ENCODE measurements around the gene RIPK3.
"Not testable (repeated sequence)": the region's sequence is repeated elsewhere in the genome, so short reads cannot be mapped to it uniquely, and the experiment has no call there.

The RIPK3 gene

GRCh38 chr14:24339284-24340151, at the start of gene RIPK3:
Gene RIPK3, minus strand, starts transcription at chr14:24339991. Its CDS starts 165 bp downstream, at chr14:24339826.
- DNase-seq: peak; percentile 64

- DNase-seq: no peak
Observed at GRCh38 chr14:24389226-24389848, 49.5 kb upstream of the RIPK3 start.

DNA sequence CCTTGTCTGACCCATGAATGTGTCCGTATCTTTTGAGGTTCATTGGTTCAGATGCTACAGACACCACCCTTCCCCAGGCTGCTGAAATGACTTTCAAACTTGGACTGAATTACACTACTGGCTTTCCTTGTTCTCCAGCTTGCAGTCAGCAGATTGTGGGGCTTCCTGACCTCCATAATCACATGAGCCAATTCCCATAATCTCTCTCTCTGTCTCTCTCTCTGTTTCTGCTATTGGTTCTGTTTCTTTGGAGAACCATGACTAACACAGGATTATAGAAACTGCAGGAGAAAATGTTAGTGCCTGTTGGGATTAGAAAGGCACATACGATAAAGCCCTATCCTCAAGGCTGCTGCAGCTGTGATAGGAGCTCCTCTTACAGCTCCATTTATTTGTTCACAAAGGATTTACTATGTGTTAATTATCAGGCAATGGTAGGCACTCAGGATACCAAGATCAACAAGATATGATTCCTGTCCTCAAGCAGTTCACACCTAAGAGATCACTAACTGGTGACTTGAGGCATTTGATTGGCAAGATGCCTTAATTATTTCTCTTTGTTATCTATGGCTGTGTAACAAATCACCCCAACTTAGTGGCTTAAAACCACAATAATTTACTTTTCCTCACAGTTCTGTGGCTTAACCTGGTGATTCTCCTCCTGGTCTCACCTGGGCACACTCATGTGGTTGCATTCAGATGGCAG, 48.8 kb upstream of the RIPK3 start:
- DNase-seq: no peak

DNA sequence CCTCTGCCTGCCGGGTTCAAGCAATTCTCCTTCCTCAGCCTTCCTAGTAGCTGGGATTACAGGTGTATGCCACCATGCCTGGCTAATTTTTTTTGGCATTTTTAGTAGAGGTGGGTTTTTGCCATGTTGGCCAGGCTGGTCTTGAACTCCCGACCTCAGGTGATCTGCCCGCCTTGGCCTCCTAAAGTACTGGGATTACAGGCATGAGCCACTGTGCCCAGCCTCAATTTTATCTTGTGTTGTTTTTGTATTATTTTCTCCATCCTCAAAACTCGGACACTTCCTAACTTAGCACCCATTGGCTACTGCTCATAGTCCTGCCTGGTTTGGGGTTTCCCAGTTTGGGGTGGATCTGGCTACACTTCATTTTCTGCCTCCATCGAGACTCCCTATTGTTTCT, 47.8 kb upstream of the RIPK3 start:
- DNase-seq: not testable (repeated sequence)

- DNase-seq: no peak
Observed at GRCh38 chr14:24387009-24387345, 47.2 kb upstream of the RIPK3 start.

- DNase-seq: no peak
Observed at GRCh38 chr14:24385524-24385923, 45.7 kb upstream of the RIPK3 start.

GRCh38 chr14:24384169-24384568, 44.4 kb upstream of the RIPK3 start:
- no peak for DNase-seq

DNA sequence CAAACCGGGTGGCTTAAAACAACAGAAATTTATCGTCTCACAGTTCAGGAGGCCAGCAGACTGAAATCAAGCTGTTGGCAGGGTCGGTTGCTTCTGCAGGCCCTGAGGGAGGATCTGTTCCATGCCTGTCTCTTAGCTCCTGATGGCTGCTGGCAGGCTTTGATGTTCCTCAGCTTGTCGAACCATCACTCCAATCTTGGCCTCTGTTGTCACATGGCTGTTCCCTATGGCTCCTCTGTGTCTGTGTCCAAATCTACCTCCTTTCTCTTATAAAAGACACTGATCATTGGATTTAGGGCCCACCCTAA, 42.2 kb upstream of the RIPK3 start:
- DNase-seq: no peak

DNA sequence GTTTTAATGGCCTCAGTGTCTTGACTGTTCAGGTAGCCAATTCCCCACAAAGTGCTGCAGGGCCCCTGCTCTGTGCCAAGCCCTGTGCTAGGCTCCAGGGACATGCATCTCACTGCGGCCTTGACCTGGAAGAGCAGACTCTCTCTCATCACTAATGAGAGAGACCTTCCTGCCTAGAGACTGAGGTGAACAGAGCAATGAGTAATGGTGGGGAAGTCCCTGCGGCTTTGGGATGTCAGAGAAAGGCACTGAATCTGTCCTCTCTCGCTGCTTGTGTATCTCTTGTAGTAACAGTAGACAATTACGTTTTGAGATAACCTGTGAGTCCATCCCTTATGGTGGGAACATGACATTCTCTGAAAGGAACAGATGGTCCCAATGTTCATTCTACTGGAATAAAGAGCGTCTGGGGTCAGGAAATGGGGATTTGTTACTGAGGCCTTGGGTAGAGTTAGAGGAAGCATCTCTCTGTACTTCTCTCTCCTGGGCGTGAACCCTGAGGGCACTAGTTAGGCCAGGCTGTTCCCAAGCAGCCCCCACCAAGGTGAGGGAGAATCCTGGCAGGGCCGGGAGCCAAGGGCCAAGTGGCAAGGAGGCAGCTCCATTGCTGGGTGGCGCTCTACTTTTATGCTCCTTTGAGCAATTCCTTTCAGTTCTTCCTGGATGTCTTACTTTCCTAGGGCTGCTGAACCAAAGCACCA, 41.7 kb upstream of the RIPK3 start:
- DNase-seq: no peak

- no peak for DNase-seq
Observed at GRCh38 chr14:24379907-24380730, 40.3 kb upstream of the RIPK3 start.

- DNase-seq: no peak
Observed at GRCh38 chr14:24378981-24379906, 39.5 kb upstream of the RIPK3 start.

- no peak for DNase-seq
Observed at GRCh38 chr14:24378327-24378726, 38.5 kb upstream of the RIPK3 start.

DNA sequence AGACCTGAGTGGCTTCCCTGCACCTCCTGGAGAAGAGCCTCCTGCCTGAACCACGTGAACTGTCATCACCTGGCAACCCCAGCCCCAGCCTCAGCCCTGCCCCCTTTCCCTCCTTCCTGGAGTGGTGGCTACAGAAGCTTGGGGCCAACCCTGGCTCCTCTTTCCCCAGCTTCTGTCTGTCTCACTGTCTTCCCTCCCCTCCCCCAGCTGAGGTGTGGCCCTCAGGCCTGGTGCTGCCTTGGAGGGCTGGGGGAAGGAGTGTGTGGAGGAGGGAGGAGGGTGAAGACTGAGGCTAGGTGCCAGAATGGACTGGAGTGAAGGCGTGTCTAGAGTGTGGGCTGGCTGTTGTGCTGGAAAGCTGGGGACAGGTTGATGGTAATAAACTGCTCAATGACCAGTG, 37.9 kb upstream of the RIPK3 start:
- peak; percentile 92 for DNase-seq

- DNase-seq: no peak
Observed at GRCh38 chr14:24377126-24377525, 37.3 kb upstream of the RIPK3 start.

DNA sequence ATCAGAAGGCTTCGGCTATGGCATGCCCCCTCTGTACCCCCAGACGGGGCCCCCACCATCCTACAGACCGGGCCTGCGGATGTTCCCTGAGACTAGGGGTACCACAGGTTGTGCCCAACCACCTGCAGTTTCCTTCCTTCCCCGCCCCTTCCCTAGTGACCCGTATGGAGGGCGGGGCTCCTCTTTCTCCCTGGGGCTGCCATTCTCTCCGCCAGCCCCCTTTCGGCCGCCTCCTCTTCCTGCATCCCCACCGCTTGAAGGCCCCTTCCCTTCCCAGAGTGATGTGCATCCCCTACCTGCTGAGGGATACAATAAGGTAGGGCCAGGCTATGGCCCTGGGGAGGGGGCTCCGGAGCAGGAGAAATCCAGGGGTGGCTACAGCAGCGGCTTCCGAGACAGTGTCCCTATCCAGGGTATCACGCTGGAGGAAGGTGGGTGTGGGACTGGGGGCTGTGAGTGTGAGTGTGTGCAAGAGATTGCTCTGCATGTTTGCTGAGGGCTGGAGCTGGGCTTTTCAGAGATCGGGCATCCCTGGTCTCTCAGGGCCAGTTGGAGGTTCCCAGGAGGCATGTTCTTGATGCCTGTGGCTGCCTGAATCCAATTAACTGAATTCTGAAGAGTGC, 36.8 kb upstream of the RIPK3 start:
- DNase-seq: no peak

- peak; percentile 48 for DNase-seq
Observed at GRCh38 chr14:24372701-24373416, 33.1 kb upstream of the RIPK3 start.

- DNase-seq: not testable (repeated sequence)
Observed at GRCh38 chr14:24371605-24372004, 31.8 kb upstream of the RIPK3 start.

DNA sequence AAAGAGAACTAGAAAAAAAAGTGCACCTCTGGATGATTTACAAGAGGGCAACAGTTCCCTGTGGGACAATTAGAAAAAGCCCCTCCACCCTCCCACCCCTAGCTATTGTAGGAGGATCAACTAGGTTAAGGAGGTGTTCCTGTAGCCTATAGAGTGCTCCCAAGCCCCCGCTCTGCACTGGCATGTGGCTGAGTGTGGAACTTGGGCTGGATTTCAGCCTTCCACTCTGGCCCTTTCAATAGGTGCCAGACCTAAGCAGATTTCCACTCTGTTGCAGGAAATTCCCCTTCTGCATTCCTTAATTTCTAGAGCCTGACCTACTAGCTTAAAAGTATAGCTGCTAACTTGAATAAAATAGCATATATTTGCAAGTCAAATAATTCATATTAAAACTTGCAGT, 31.0 kb upstream of the RIPK3 start:
- DNase-seq: no peak

- no peak for DNase-seq
Observed at GRCh38 chr14:24369907-24370687, 30.3 kb upstream of the RIPK3 start.
